HCT116 (cell line): ENCODE results near the gene PLEKHG1. TPM values are rescaled to one million over a fixed set of nuclear protein-coding genes. Genes with fewer than 3 reads are reported as not detected.

ENCODE experiments used
- ATAC-seq: fragments of 200-7000 bp; cut with Tn5 transposase; 2 replicates; pipeline ENCODE4 v1.9.1; 2020; ENCODE audit warnings: mild to moderate bottlenecking, moderate library complexity
- BruUV-seq: library from RNA; stranded (reverse); fragments of 400-500 nt; replicated peaks from 2 replicates; lab custom pipeline; 2021; lab: Mats Ljungman, UMichigan
- CTCF ChIA-PET: fragments of 300-600 bp; sonication (Branson Sonifier 250); formaldehyde crosslinking; loops from one replicate; lab custom pipeline; 2021; ENCODE audit warnings: antibody characterized with exemption; lab: Charles Lee
- POLR2A ChIA-PET: fragments of 300-600, 350-600 bp; sonication (Branson Sonifier 250); formaldehyde crosslinking; loops from one replicate; lab custom pipeline; 2021; ENCODE audit warnings: antibody characterized with exemption; lab: Charles Lee
- RAD21 ChIA-PET, 2 experiments: fragments of 300-600 bp; sonication (Branson Sonifier 250); formaldehyde crosslinking; loops; one replicate each; lab custom pipeline; 2023; ENCODE audit warnings: low total read pairs in 2 of 2; ENCODE audit not compliant: uncharacterized antibody in 2 of 2, unreplicated experiment in 2 of 2, low non-redundant PET in 1 of 2; lab: Charles Lee
- DNase-seq: peaks from one replicate; pipeline ENCODE4 v3.0.0-alpha.2; 2010; ENCODE audit warnings: low read depth, low spot score
- H2AFZ ChIP-seq: fragments of 200-600 bp; shearing (Covaris generic), sonication (generic); 2 replicates; pipeline ENCODE4 v1.6.1; 2017; ENCODE audit warnings: low read depth, mixed run types, mixed read lengths, antibody characterized with exemption, low read length; ENCODE audit not compliant: poor library complexity, severe bottlenecking
- H3K27ac ChIP-seq: 2 replicates; pipeline ENCODE4 v1.5.1; 2012; ENCODE audit warnings: low read depth, low read length
- H3K27me3 ChIP-seq: fragments of 200-600 bp; sonication (generic); 2 replicates; pipeline ENCODE4 v1.6.1; 2016; ENCODE audit warnings: mixed run types, low read length, mixed read lengths; ENCODE audit not compliant: insufficient read depth
- H3K36me3 ChIP-seq, 2 experiments: fragments of 200-500 bp in 1 of 2; fragments of 200-600 bp in 1 of 2; sonication (Bioruptor generic) in 1 of 2; sonication (generic) in 1 of 2; 2 replicates each; pipeline versions ENCODE4 v1.5.1 to v1.6.1; 2014 to 2016; ENCODE audit warnings: low read length in 2 of 2, inconsistent platforms in 1 of 2, mixed read lengths in 1 of 2, mixed run types in 1 of 2; ENCODE audit not compliant: insufficient read depth in 2 of 2, control insufficient read depth in 1 of 2
- H3K4me1 ChIP-seq, 2 experiments: fragments of 200-600 bp in 1 of 2; sonication (generic) in 1 of 2; 2 replicates each; pipeline versions ENCODE4 v1.5.1 to v1.6.1; 2012 to 2017; ENCODE audit warnings: low read length in 2 of 2, inconsistent platforms in 1 of 2, mild to moderate bottlenecking in 1 of 2, mixed read lengths in 1 of 2, mixed run types in 1 of 2, moderate library complexity in 1 of 2; ENCODE audit not compliant: insufficient read depth in 2 of 2, control insufficient read depth in 1 of 2
- H3K4me2 ChIP-seq: fragments of 200-600 bp; sonication (generic); 2 replicates; pipeline ENCODE4 v1.6.1; 2017; ENCODE audit warnings: mixed run types, low read length, mixed read lengths
- H3K4me3 ChIP-seq, 2 experiments: fragments of 200-600 bp in 1 of 2; sonication (generic) in 1 of 2; replicated peaks in 1 of 2; 2 replicates each; pipeline ENCODE4 v1.5.1; 2011 to 2016; ENCODE audit warnings: low read length in 2 of 2, control low read depth in 1 of 2, low read depth in 1 of 2, mild to moderate bottlenecking in 1 of 2, mixed read lengths in 1 of 2, mixed run types in 1 of 2
- H3K79me2 ChIP-seq: fragments of 200-600 bp; sonication (generic); 2 replicates; pipeline ENCODE4 v1.6.1; 2017; ENCODE audit warnings: mild to moderate bottlenecking, mixed run types, low read length, moderate library complexity, mixed read lengths; ENCODE audit not compliant: insufficient read depth
- H3K9ac ChIP-seq: fragments of 200-600 bp; sonication (generic); 2 replicates; pipeline ENCODE4 v1.6.1; 2016; ENCODE audit warnings: low read length, mixed read lengths
- H3K9me2 ChIP-seq: fragments of 200-600 bp; sonication (generic), shearing (Covaris generic); 2 replicates; pipeline ENCODE4 v1.6.1; 2017; ENCODE audit warnings: mixed run types, mild to moderate bottlenecking, moderate library complexity; ENCODE audit not compliant: insufficient read depth
- H3K9me3 ChIP-seq, 2 experiments: fragments of 200-500 bp in 1 of 2; fragments of 200-600 bp in 1 of 2; sonication (Bioruptor generic) in 1 of 2; sonication (generic) in 1 of 2; 2 replicates each; pipeline ENCODE4 v1.6.1; 2014 to 2017; ENCODE audit warnings: low read length in 2 of 2, mixed read lengths in 2 of 2, inconsistent platforms in 1 of 2, low read depth in 1 of 2, mild to moderate bottlenecking in 1 of 2, mixed run types in 1 of 2, moderate library complexity in 1 of 2; ENCODE audit not compliant: control insufficient read depth in 1 of 2, insufficient read depth in 1 of 2
- H4K20me1 ChIP-seq: fragments of 200-600 bp; sonication (generic), shearing (Covaris generic); 2 replicates; pipeline ENCODE4 v1.6.1; 2017; ENCODE audit warnings: mixed run types, mild to moderate bottlenecking, moderate library complexity; ENCODE audit not compliant: insufficient read depth
- CBX3 ChIP-seq: IDR thresholded peaks from 2 replicates; pipeline ENCODE4 v1.6.1; 2012; ENCODE audit warnings: low read depth
- EGR1 ChIP-seq: IDR thresholded peaks from 2 replicates; pipeline ENCODE4 v1.6.1; 2012; ENCODE audit warnings: low read depth
- ELF1 ChIP-seq: IDR thresholded peaks from 2 replicates; pipeline ENCODE4 v1.6.1; 2012; ENCODE audit warnings: low read depth, borderline replicate concordance
- EZH2 ChIP-seq: fragments of 200-600 bp; sonication (generic); IDR thresholded peaks from 2 replicates; pipeline ENCODE4 v1.6.1; 2017; ENCODE audit warnings: antibody characterized with exemption, mixed run types
- JUND ChIP-seq: IDR thresholded peaks from 2 replicates; pipeline ENCODE4 v1.6.1; 2012
- RAD21 ChIP-seq: IDR thresholded peaks from 2 replicates; pipeline ENCODE4 v1.6.1; 2012; ENCODE audit warnings: low read depth, mild to moderate bottlenecking
- SP1 ChIP-seq: IDR thresholded peaks from 2 replicates; pipeline ENCODE4 v1.6.1; 2012; ENCODE audit warnings: low read depth
- SRF ChIP-seq: IDR thresholded peaks from 2 replicates; pipeline ENCODE4 v1.6.1; 2012; ENCODE audit warnings: low read depth
- YY1 ChIP-seq: IDR thresholded peaks from 2 replicates; pipeline ENCODE4 v1.6.1; 2011; ENCODE audit warnings: low read length, low read depth, moderate library complexity, mild to moderate bottlenecking; ENCODE audit not compliant: insufficient replicate concordance; ENCODE audit errors: extremely low read depth
- ZNF274 ChIP-seq: fragments of 200-500 bp; sonication (Bioruptor generic); IDR thresholded peaks from 2 replicates; pipeline ENCODE4 v1.6.1; 2014; ENCODE audit warnings: mild to moderate bottlenecking, low read depth, low read length, inconsistent platforms
- intact Hi-C: fragments of 100-400 bp; cut with micrococcal nuclease; formaldehyde crosslinking; loops from 2 replicates; pipeline ENCODE4 v1.10.0; 2022
- total RNA-seq: library from RNA; stranded (reverse); gene quantifications from one replicate; pipeline ENCODE4 v1.2.1, GENCODE V29; 2021; ENCODE audit not compliant: unreplicated experiment
- TF ChIP-seq, protein P1 (sequence below): IDR thresholded peaks from 2 replicates; pipeline ENCODE4 v1.6.1; 2012
- TF ChIP-seq, protein P2 (sequence below): IDR thresholded peaks from 2 replicates; pipeline ENCODE4 v1.6.1; 2011; ENCODE audit warnings: mild to moderate bottlenecking, low read length, moderate library complexity; ENCODE audit not compliant: insufficient replicate concordance; ENCODE audit errors: extremely low read depth

The PLEKHG1 gene
- total RNA-seq, 1 experiment from 2014 or later, result 10.4 TPM

DNA sequence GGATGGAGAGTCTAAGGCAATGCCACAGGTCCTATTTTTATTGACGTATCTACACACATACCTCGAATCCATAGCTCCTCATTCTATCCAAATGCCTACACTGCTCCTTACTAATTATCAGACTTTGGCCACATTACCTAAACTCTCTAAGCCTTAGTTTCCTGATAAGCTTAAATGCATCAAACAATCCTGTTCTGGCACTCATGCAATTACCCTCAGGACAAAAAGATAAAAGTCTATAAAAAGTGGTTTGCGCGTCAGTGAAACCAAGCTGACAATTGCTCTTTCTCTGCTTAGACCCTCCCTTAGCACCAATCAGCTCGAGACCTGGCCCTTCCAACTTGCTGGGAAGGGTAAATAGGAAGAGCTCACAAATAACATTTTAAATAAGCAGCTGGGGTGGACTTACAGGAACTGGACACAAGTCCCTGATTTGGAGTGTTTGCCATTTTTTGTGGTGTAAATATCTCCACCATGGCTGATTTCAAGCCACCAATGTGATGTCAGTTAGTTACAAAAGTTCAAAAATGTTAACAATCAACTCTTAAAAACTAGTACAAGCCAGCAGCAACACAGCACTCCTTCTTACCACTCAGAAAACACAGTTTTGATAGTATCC is 7.2 kb upstream of the PLEKHG1 start:
- no peak overlapping the region for H3K4me2 ChIP-seq
- no peak overlapping the region for H2AFZ ChIP-seq
- intact Hi-C loops, result loop anchor here (5.0 kb wide), 1 partner anchor 120 kb away; no protein-coding TSS in a partner anchor
- no peaks in the 10 kb centered on the region for H3K9me2 ChIP-seq
- ChIA-PET CTCF (no interaction called here), POLR2A (no interaction called here), RAD21 (no interaction called here)
- no peaks in the 10 kb centered on the region for H3K27me3 ChIP-seq
- no peaks in the 10 kb centered on the region for H3K79me2 ChIP-seq
- H3K4me1 ChIP-seq, result no peaks in the 10 kb centered on the region
- DNase-seq (no peak), ATAC-seq (no peak)
- no peak overlapping the region for H3K27ac ChIP-seq
- BruUV-seq, result no TSS peak
- TF ChIP-seq, protein P1, sequence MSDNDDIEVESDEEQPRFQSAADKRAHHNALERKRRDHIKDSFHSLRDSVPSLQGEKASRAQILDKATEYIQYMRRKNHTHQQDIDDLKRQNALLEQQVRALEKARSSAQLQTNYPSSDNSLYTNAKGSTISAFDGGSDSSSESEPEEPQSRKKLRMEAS, result no peak
- TF ChIP-seq, protein P2, sequence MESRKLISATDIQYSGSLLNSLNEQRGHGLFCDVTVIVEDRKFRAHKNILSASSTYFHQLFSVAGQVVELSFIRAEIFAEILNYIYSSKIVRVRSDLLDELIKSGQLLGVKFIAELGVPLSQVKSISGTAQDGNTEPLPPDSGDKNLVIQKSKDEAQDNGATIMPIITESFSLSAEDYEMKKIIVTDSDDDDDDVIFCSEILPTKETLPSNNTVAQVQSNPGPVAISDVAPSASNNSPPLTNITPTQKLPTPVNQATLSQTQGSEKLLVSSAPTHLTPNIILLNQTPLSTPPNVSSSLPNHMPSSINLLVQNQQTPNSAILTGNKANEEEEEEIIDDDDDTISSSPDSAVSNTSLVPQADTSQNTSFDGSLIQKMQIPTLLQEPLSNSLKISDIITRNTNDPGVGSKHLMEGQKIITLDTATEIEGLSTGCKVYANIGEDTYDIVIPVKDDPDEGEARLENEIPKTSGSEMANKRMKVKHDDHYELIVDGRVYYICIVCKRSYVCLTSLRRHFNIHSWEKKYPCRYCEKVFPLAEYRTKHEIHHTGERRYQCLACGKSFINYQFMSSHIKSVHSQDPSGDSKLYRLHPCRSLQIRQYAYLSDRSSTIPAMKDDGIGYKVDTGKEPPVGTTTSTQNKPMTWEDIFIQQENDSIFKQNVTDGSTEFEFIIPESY, result no peak
- TF ChIP-seq SP1 (no peak), YY1 (no peak), ZNF274 (no peak), CBX3 (no peak), EZH2 (no peak), SRF (no peak), EGR1 (no peak), RAD21 (no peak), JUND (no peak), ELF1 (no peak)
- H3K9me3 ChIP-seq, result no peaks in the 10 kb centered on the region
- no peak overlapping the region for H3K9ac ChIP-seq
- H3K4me3 ChIP-seq, result no peak overlapping the region
- H3K36me3 ChIP-seq, result no peaks in the 10 kb centered on the region
- no peaks in the 10 kb centered on the region for H4K20me1 ChIP-seq
